OCI-M1 (cell line): ENCODE data around the gene CMTM6.
"Not testable (repeated sequence)": the region's sequence is repeated elsewhere in the genome, so short reads cannot be mapped to it uniquely, and the experiment has no call there.

ENCODE experiments used
- DNase-seq: peaks from one replicate; lab custom pipeline; 2025; lab: John Stamatoyannopoulos, UW

The CMTM6 gene

GRCh38 chr3:32447865-32448400 lies 54.7 kb downstream of the CMTM6 start:
- no peak for DNase-seq

GRCh38 chr3:32443478-32443877 lies 59.2 kb downstream of the CMTM6 start:
- no peak for DNase-seq

DNA sequence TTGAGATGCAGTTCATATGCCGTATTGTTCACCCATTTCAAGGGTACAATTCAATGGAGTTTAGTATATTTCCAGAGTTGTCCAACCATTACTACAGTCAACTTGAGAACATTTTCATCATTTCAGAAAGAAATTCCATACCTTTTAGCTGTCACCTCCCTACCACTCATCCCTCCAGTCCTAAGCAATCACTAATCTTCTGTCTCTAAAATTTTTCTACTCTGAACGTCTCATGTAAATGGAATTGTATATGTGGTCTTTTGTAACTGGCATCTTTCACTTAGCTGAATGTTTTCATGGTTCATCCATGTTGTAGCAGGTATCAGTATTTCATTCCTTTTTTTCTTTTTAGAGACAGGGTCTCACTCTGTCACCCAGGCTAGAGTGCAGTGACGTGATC lies 59.9 kb downstream of the CMTM6 start:
- DNase-seq: no peak

DNA sequence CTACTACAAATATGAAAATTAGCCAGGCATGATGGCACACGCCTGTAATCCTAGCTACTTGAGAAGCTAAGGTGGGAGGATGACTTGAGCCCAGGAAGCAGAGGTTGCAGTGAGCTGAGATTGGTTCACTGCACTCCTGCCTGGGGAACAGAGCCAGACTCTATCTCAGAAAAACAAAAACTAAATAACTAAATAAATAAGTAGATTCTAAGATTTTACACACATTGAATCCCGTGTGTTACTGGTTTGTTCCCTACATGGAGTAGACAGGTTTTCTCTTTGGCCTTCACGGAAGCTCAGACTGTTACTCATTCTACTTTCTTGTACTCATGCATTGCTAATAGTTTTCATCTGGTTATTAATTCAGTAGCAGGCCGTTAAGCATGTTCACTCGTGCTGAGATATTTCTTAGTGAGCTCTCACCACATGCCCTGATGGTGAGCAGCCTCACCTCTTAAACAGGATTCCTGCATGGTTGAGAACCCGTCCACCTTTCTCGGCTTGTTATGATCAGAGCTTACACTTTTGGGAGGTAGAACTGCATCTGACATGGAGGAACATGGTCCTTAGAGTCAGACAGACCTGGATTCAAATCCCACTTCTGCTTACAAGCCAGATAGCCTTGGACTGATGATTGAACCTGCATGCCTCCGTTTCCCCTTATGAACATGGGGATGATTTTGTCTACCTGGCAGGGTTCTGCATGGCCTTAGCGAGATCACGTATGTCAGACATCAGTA lies 61.9 kb downstream of the CMTM6 start:
- no peak for DNase-seq

DNA sequence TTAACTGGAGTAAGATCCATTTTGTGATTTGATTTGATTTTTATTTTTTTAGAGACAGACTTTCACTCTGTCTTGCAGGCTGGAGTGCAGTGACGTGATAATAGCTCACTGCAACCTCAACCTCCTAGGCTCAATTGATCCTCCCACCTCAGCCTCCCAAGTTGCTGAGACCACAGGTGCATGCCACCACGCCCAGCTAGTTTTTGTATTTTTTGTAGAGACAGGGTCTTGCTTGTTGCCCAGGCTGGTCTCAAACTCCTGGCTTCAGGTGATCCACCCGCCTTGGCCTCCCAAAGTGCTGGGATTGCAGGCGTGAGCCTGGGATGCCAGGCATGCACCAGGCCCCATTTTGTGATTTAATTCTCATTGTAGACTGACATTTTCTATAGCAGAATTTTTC lies 63.2 kb downstream of the CMTM6 start:
- not testable (repeated sequence) for DNase-seq

GRCh38 chr3:32438596-32439344 lies 63.9 kb downstream of the CMTM6 start:
- DNase-seq: no peak

DNA sequence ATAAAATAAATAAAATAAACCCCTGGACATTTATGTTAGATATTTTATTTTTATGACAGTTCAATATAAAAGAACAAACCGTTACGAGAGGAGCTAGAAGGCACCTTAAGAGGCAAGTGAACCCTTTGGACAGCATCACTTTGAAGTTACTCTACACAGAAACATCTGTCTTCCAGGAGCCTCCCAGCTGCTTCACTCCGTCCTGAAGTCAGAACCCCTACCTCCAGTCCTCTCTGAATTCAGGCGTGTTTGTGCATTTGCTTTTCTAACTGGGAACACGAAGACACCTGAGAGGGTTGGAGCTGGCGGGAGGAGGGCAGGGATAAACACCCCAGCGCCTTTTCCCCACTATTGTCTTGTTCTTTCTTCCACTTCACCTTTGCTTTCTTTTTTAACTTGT lies 64.8 kb downstream of the CMTM6 start:
- no peak for DNase-seq

GRCh38 chr3:32436816-32437189 lies 65.8 kb downstream of the CMTM6 start:
- DNase-seq: no peak

GRCh38 chr3:32435911-32436815 lies 66.5 kb downstream of the CMTM6 start:
- DNase-seq: no peak

- DNase-seq: no peak
Observed at GRCh38 chr3:32434206-32434605, 68.4 kb downstream of the CMTM6 start.

DNA sequence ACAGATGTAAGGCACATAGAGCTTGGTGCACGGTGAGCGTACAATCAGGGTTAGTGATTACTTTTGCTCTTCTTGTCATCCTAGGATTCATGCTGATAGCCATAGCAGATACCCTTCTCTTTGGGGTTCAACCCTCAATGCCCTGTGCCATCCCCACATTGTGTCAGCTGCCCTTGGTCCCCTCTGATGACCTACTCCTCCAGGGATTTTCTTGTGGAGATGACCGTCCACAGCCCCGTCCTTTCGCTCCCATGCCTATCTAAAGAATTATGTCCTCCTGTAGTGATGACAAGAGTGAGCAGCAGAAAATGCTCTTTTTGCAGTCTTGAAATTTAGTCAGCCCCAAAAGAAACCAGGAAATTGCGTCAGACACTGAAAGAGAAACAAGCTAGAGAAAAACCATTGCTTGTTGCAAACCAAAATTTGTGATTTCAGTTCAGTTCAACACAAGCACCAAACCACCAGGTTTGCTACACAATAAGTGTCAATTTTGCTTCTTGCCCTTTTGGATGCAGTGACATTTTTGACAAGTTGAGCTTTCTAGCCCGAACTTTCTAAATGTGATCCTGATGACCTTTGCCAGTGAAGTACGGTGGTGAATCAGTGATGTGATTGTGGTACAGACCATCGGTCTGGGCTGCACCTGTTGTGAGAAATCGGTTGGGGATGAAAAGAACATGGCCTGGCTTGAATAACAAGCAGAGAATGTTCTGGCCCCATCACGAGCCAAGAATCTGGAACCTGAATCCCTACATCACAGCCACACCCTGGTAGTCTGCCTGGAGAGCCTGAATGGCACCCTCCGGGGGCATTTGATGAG lies 69.7 kb downstream of the CMTM6 start:
- DNase-seq: no peak

DNA sequence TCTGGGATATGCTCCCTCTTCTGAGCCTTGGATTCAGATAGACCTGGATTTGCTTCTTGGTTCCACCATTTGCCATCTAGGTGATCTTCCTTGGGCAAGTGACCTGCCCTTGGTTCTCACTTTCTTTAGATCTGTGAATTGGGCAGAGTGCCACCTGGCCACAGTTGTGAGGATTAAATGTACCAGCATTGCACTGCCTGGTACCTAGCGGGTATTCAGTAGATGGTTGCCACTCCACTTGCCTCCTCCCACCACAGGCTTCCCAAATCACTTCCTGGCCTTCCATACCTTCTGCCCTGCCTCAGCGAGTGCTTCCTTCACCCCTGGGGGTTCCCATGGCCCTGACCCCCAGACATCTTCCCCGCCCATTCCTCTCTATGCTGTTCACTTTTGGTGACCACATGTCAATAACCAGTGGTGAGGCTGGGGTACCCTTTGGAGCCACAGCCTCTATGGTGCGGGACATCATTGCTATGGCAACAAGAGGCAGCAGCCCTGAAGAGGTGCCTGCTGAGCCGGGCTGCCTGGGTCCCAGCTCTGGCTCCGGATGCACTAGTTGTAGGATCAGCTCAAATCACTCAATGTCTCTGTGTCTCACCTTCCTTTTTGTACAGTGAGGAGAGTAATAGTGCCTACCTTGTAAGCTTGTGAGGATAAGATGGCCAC lies 70.5 kb downstream of the CMTM6 start:
- no peak for DNase-seq

DNA sequence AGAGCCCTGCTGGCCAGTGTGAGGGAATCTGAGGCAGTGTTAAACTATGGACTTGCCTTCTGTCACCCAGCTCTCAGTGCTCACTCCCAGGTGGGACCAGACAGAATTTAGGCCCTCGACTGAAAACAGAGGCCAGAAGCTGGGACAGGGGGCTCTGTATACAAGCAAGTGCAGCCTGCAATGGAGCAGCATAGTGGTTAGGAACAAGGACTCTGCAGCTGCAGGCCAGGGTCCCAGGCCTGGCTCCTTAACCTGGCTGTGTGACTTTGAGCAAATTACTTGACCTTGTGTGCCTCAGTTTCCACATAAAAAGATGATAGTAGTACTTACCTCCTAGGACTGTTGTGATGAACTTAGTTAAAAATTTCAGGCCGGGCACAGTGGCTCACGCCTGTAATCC lies 71.2 kb downstream of the CMTM6 start:
- DNase-seq: no peak
